Gastroesophageal sphincter (tissue), 3 donors: ENCODE measurements around the gene ANKRD29.
"Not testable (repeated sequence)": the region's sequence is repeated elsewhere in the genome, so short reads cannot be mapped to it uniquely, and the experiment has no call there.

Experiments used
- EP300 ChIP-seq: sonication (generic); formaldehyde crosslinking; IDR thresholded peaks from one replicate; pipeline ENCODE4 v1.6.1; 2017; ENCODE audit warnings: antibody characterized with exemption, mild to moderate bottlenecking
- POLR2AphosphoS5 ChIP-seq: sonication (generic); formaldehyde crosslinking; IDR thresholded peaks from one replicate; pipeline ENCODE4 v1.6.1; 2017; ENCODE audit warnings: antibody characterized with exemption
- TF ChIP-seq, protein P1 (sequence below), 4 experiments: fragments of 200-600 bp in 2 of 4; fragments of 450-650 bp in 2 of 4; sonication (generic) in 1 of 4; IDR thresholded peaks; one replicate each; pipeline ENCODE4 v1.5.1; 2017 to 2019; ENCODE audit warnings: antibody characterized with exemption in 4 of 4, mild to moderate bottlenecking in 2 of 4, moderate library complexity in 2 of 4

DNA sequence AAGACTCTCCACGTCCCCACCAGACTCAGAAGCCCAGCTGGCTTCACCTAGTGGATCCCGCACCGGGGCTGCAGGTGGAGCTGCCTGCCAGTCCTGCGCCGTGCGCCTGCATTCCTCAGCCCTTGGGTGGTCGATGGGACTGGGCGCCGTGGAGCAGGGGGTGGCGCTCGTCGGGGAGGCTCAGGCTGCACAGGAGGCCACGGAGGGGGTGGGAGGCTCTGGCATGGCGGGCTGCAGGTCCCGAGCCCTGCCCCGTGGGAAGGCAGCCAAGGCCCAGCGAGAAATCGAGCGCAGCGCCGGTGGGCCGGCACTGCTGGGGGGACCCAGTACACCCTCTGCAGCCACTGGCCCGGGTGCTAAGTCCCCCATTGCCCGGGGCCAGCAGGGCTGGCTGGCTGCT, 85.2 kb downstream of the ANKRD29 start:
- TF ChIP-seq POLR2AphosphoS5, EP300: not testable (repeated sequence)
- TF ChIP-seq, protein P1, sequence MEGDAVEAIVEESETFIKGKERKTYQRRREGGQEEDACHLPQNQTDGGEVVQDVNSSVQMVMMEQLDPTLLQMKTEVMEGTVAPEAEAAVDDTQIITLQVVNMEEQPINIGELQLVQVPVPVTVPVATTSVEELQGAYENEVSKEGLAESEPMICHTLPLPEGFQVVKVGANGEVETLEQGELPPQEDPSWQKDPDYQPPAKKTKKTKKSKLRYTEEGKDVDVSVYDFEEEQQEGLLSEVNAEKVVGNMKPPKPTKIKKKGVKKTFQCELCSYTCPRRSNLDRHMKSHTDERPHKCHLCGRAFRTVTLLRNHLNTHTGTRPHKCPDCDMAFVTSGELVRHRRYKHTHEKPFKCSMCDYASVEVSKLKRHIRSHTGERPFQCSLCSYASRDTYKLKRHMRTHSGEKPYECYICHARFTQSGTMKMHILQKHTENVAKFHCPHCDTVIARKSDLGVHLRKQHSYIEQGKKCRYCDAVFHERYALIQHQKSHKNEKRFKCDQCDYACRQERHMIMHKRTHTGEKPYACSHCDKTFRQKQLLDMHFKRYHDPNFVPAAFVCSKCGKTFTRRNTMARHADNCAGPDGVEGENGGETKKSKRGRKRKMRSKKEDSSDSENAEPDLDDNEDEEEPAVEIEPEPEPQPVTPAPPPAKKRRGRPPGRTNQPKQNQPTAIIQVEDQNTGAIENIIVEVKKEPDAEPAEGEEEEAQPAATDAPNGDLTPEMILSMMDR (IDR thresholded peaks at IDR 0.05): not testable (repeated sequence)
